Urothelium cell line (cell line): Measurements from ENCODE around the gene SSX2IP.
A peak's percentile ranks its signal among the peaks of the same experiment; 100 is the strongest.
"Not testable (repeated sequence)": the region's sequence is repeated elsewhere in the genome, so short reads cannot be mapped to it uniquely, and the experiment has no call there.

Experiments
- DNase-seq: peaks from one replicate; pipeline ENCODE4 v3.0.0; 2011; ENCODE audit warnings: low spot score, mixed read lengths
- FAIRE-seq: peaks from 2 replicates; lab custom pipeline; 2011; peaks lifted over from hg19 to GRCh38; lab: Jason Lieb, UNC

The SSX2IP gene

DNA sequence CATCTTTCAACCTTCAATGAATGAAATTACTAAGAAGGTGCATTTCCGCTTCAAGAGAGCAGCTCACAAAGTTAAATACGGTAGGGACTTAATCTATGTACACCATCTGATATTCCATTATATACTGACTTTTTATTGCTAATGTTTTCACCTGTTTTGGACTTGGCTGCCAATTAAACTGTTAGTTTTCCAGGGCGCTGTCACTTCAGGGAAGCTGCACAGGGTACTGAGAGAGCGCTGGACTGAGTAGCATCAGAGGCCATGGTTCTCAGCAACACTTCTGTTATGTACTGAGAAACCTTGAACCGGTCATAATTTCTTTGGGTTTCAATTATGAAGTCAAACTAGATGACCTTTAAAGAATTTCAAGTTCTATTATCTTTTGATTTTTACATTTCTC lies 8.2 kb downstream of the SSX2IP start:
- DNase-seq (no peak), FAIRE-seq (no peak)

DNA sequence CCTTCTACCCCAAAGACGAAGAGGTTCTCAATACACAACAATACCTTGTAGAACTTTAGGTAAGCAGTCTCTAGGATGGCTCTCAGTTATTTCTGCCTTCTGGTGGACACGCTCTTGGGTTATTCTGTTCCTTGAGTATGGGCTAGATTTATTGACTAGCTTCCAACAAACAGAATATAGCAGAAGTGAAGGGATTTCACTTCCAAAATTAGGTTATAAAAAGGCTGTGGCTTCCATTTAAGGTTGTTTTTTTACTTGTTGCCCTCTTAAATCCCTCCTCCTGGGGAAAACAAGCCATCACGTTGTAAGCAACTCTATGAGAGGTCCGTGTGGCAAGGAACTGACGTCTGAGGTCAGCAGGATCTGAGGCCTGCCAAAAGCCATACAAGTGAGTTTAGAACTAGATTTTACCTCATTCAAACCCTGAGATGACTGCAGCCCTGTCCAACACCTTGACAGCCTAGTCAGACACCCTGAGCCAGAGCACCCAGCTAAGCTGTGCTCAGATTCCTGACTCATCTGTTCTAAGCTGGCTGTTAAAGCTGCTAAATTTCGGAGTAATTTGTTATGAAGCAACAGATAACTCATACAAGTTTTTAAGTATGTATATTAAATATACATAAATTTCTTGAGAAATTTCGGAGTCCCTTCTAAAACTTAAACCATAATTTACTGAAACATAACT lies 12.7 kb downstream of the SSX2IP start:
- DNase-seq (no peak), FAIRE-seq (no peak)

DNA sequence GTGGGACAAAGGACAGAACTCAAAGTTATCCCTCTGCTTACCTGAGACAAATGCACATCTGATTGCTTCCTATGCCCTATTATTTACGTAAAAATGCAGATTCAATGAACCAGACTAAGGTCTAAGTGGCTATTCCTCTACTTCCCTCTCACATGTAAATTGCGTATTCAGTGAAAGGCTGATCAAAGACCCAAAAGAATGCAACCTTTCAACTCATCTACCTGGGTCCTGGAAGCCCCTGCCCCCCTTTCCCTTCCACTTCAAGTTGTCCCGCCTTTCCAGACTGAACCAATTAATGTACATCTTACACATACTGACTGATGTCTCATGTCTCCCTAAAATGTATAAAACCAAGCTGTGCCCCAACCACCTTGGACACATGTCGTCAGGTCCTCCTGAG lies 14.6 kb downstream of the SSX2IP start:
- FAIRE-seq: no peak

DNA sequence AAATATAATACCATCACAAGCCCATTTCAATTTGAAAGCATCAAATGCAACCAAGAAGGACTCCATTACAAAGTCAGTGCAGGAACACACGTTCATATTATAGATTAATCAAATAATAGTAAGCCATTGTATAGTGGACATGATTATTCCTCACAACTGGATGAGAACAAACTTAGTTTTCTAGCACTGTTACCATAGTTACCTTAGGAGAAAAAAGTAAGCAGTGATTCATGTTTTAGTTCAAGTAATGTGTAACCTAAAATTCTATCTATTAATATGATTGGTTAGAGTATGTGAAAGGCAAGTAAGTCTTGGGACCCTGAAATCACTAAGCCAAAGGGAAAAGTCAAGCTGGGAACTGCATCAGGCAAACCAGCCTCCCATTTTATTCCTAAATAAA lies 15.2 kb downstream of the SSX2IP start:
- FAIRE-seq (no peak), DNase-seq (no peak)

More for the DNA sequence above, 14.6 kb downstream of the SSX2IP start:
- DNase-seq: no peak

DNA sequence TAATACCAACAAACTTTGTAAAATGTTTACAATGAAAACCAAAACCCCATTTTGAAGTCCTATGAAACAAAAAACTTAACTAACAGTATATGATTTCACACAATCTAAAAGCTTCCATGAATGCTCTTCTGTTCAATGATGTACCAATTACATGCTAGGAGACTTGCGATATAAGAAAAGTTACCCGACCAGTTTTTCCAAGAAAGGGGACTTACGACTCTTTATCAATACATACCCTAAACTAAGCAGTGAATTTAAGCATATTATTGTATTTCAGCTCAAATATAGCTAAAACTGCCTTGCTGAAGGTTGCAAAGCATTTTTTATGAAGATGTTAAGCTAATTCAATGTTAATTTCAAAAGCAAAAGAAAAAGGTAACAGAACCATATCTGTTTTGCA lies 15.6 kb downstream of the SSX2IP start:
- no peak for FAIRE-seq

DNA sequence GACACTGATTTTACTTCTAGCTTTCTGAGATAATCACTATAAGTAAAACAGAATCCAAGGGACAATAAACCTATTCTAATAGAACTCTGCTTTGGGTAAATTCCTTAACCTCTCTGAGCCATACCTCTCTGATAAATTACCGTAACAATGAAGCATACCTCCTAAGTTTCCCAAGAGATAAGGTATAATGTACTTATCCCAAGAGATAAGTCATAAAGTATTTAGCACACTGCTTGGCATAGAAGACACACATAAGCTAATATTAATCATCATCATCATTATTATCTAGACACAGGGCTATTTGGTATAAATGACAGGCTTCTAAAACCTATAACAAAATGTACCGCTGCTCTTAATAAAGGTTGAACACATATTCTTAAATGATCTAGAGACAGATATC lies 16.2 kb downstream of the SSX2IP start:
- DNase-seq (no peak), FAIRE-seq (no peak)

More for the DNA sequence above, 15.6 kb downstream of the SSX2IP start:
- DNase-seq: no peak

DNA sequence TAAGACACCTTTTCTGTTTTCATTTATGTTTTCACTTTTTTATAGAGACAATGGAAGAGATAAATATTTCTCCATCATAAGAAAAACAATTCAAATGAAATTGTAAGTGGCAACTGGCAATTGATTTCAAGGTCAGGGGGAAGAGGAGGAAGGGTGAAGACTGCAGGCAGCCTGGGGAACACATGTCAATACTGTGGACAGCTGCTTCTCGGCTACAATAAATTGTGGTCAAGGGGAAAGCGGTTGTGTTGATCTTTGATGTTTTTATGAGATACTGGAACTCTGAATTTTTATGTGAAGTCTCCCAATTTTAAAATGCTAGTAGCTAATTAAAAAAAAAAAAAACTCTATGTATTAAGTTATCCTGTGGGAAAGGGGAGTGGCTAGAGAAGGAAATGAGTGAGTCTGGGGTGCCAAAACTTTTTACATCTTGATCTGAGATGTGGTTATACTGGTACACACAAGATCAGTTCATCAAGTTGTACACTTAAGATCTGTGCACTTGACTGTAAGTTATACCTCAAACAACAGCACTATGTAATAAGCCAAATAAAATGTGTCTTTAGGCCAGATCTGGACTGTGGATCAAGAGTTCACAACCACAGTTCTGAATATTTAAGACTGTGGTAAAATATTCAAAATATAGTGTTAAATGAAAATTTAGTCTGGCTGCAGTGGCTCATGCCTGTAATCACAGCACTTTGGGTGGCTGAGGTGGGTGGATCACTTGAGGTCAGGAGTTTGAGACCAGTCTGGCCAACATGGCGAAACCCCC lies 18.0 kb downstream of the SSX2IP start:
- DNase-seq (no peak), FAIRE-seq (no peak)

DNA sequence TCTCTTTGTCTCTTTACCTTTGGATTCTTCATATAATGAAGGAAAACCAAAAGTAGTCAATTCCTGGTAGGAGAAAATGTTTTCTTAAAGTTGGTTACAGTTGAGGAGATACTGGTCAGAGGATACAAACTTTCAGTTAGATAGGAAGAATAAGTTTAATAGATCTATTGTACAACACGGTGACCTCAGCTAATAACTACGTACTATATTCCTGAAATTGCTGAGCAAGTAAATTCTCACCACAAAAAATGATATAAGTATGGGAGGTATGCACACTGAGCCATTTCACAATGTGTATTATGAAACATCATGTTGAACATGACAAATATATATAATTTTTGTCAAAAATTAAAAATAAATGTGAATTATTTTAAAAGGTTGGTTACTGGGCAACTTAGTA lies 20.4 kb downstream of the SSX2IP start:
- DNase-seq (no peak), FAIRE-seq (no peak)

DNA sequence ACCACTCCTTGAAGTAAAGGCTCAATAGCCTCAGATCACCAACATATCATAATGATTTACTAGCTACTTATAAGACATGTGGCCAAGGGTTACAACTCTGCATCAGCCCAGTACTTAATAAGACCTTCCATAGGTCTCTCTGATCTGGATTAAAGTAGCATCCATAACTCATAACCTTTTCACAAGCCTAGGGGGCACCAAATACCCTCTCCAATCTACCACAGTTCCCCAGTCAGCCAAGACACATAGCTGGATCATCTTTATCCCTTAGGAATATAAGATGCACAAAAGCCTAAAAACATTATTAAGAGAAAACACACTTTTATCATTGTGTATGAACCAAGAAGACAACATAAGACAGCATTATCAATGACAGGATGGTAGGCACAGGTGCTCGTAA lies 22.1 kb downstream of the SSX2IP start:
- FAIRE-seq (no peak), DNase-seq (no peak)

DNA sequence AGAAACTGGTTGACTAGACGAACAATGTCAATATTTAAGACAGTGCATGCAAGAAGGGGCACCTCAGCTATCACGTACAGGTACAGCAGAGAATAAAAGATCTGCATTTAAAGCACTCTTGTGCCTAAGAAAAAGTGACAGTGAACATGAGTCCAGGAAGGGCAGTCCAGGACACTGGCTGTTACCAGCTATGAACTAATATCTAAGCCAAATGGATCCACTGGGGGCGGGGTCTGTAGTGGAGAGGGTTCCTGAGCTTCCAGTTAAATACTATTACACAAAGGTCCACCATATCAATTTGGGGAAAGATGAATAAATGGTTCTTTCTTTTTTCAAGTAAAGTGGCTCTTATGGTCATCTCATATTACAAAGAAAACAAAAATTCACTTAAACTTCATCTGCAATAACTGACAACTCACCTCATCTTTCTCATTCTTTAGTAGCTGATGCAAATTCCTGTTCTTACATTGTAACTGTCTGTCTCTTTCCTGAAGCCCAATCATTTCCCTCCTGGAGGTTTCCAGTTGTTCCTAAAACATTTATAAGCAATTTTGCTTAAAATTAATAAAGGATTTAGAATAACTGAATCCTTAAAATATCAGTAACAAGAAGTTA lies 24.5 kb downstream of the SSX2IP start:
- DNase-seq: no peak
- no peak for FAIRE-seq

DNA sequence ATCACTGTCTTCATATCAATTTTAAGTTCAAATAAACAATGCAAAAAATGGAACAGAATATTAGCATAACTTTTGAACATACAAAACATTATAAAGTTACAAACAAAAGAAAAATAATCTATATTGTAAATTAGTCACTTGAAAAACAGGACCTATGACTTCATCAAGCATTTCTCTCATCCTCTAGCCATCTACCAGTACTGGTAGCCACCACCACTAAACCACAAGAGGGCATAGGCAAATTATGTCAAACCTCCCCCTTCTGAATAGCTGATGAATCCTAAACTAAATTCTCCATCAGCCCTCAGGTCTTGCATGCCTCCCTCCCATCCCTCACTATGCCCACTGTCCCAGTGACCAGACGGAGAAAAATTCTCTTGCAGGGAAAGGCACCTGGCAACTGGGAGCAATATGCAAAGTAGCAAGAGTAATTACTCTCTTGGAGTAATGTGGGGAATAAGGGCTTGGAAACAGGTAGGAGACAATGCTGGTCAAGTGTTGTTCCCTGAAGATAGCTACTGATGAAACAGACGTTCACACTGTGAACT lies 37.1 kb downstream of the SSX2IP start:
- DNase-seq: no peak
- no peak for FAIRE-seq

DNA sequence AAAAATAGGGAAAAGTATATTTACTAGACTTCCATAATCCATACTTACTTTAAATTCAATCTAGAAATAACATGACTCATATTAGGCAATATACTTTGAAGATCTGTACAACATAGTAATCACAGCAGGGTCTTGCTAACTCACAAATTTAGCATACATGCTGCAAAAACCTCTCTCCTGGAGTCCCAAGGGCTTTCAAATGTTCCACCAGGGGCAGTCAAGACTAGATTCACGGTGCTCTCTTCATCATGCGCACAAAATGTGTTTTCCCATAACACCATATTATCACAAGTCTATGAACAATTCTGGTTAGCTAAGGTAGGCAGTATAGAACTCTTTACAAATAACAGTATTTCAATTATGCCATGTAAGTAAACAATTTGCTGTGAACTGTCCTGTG lies 45.8 kb downstream of the SSX2IP start:
- no peak for FAIRE-seq
- no peak for DNase-seq

DNA sequence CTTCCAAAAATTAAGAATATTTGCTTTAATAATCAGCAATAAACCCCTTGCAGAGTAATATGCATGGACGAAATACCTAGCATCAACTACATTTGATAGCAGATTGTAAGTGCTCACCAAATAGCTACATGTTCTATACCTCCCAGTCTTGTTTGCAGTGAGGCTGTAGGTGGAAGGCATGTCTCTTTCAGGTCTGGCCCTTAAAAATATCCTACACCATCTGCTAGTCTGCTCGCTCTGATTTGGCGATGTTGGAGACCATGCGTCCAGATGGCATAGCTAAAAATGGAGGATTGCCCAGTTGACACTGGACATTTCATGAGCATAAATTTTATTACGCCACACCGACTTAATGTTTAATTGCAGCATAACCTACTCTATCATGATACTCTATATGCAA lies 47.1 kb downstream of the SSX2IP start:
- DNase-seq (no peak), FAIRE-seq (no peak)

DNA sequence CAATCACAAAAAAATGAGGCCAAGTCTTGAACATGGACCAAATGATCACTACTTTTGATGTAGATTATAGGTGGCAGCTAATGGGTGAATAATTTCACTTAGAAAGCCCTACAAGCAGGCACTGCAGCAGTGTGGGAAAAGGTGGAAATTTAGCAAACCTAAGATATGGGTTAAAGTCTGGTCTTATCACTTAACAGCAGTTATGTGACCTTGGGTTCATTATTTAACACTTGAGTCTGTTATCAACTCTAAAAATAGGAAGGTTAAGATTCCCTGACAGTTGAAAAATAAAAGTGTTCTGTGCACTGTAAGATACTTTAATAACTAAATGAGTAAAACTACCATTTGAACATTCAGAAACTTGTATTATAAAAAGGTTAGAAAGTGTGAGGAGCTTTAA lies 47.5 kb downstream of the SSX2IP start:
- FAIRE-seq (no peak), DNase-seq (no peak)

DNA sequence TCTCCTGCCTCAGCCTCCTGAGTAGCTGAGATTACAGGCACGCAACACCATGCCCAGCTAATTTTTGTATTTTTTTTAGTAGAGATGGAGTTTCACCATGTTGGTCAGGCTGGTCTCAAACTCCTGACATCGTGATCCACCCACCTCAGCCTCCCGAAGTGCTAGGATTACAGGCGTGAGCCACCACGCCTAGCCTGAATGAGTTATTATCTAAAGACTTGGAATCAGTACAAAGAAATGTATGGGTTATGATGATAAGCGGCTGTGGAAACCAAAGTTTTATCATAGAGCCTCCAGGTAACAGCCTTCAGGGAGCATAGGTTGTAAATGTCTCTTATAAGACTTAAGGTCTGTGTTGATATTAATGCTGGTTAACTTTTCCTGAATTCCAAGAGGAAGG lies 50.5 kb downstream of the SSX2IP start:
- not testable (repeated sequence) for FAIRE-seq

DNA sequence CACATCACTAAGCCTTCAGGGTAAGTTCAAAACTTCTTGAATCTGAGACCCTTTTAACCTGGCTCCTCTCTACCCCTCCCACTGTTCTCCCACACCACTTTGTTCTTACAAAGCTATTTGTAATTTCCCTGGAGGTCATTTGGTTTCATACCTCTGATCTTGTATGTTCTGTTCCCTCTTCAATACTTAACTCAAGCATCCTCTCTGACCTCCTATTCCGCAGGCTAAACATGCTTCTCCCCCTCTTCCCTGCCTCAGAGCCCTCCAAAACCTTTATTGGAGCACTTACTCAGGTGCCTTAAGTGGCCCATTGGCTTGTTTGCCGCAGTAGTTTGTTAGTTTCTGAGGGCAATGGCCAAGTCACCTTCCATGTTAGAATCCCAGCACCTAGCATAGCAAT lies 54.8 kb downstream of the SSX2IP start:
- DNase-seq: no peak
- no peak for FAIRE-seq

More for the DNA sequence above, 50.5 kb downstream of the SSX2IP start:
- not testable (repeated sequence) for DNase-seq

DNA sequence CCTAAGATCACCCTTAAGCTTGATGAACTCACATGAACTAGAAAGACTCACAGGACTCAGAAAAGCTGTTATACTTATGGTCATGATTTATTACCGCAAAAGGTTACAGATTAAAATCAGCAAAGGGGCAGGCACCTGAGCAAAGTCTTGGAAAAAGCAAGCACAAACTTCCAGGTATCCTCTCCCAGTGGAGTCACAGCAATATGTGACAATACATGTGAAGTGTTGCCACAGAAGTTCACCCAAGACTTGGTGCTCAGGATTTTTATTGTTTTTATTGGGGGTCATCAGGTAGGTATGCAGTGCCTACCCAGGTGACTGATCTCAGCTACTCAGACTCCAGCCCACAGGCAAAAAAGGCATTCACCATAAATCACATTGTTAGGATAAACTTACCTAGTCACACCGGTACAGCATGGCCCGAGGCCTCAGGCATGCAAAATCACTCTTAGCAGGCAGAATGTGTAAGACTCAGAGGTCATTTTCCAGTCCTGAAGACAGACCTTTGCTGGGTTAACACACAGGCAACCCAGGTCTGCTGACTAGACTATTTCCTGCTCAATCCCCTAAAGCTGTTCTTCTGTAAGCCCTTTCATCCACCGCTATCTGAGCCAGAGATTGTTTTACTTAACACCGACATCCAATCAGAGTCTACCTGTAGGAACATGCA lies 55.6 kb downstream of the SSX2IP start:
- DNase-seq (no peak), FAIRE-seq (no peak)

DNA sequence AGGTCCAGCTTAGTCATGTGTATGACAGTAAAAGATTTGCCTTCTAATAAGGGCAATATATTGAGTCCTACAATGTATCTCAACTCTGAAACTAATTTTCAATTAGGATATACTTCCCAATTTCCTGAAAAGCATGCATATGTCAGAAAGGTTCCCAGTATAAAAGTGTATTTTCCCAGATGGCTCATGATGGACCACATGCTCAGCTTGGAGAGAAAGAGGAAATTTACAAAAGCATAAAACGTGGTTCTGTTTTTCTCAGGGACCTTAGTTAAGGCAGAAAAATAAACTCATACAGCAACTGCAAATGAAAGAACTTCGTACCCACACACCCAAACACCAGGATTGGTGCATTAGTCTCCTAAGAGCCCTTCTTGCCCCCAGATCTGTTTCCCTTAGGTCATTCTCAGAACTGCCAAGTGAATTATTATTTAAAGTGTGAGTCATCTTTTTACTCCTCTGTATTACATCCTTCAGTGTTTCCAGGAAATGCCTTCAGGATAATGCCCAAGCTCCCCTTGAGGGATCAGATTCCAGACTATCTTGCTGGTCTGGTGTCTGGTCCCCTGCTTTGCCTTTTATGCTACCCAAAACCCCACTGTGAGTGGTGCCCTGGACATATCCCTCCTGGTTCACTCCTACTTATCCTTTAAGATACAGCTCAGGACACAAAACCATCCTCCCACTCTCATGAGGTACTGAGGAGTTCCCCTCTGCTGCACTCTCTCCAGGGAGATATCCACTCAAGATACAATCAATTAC lies 57.4 kb downstream of the SSX2IP start:
- FAIRE-seq (no peak), DNase-seq (peak; percentile 57)

DNA sequence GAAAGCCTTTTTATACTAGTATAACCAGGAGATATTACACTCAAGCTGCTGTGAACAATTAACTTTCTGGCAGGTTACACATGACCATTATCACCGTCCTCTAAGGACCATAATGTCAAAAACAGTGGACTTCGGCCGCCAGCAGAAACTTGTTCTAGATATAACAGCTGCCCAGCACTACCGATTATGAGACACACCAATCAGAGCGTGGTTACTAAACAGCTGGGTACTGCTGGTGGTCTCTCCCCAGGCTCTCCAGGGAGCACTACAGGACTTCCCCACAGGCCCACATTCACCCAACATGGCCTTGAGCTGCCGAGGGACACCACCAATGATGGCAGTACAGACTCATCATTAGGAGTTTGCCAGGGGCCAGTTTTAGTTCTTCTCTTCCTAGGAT lies 58.1 kb downstream of the SSX2IP start:
- no peak for DNase-seq
- no peak for FAIRE-seq

DNA sequence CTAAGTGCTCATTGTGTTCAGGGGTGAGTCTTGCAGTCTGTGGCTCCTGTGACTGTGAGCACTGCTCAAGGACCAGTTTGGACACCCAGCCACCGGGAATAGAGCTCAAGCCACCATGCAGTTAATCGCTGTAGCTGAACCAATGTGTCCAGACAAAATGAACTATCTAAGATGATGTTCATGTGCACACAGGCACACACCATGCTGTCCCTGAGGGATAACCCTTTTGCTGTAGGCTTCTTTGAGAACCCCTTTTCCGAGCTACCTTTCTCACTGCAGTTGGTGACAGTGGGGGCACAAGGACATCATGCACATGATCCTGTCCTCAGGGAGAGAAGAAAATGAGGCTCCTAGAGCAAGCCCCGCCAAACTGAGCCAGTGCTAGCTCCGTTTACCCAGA lies 65.4 kb downstream of the SSX2IP start:
- no peak for FAIRE-seq
- DNase-seq: no peak
